ENCODE results near the gene PHF23.

The PHF23 gene

DNA sequence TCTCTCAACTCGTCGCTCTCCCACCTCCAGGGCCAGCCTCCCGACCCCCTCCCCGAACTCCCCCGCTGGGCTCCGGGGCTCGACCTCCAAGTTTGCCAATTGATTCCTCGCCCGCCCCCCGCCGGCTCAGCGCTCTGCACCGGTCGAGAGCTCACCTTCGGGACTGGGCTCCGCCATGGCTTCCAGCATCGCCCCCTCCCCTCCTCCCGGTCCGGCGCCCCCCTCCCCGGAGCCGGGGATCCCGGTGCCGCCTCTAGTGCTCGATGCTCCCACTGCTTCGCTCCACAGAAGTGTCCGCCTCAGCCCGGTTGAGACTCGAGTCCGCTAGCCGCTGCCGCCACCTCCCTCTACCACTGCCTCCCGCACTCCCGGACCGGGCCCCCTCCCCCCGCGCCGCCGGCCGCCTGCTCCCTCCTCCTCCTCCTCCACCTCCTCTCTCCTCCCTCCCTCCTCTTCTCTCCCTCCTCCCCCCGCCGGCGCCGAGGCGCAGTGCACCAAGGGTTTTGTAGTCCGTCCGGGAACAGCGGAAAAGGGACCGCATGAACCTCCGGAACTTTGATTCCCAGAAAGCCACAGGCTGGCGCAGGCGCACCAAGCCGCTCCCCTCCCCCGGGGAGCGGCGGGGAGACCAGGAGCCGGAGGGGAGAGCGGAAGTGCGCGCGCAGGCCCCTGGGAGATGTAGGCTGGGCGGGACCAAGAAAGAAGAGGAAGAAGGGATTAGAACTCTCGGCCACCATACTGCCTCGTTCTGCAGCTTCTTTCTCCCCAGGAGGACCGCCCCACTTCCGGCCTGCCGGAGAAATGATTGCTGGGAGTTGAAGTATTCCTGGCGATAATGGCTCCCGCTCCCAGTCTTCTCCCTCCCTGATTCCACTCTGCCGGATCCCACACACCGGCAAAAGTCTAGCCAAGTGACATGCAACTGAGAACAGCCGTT is at the start of gene PHF23:
PHF23 (minus strand) TSS at position 367 of the 937 bp plus-strand sequence; CDS start at position 189, 178 bp downstream.
- peak within 1 kb of the TSS; percentile 95 for H3K4me3 ChIP-seq
- no peaks in the 10 kb centered on the region; the same call in 1 of the 2 replicates for H3K9me3 ChIP-seq
- DNase-seq (ENCODE audit: low spot score in 2 of 2) = peak; percentile 99
- H3K4me1 ChIP-seq = peaks cover 23% of the 10 kb centered on the region
- H3K36me3 ChIP-seq (replicated peaks) = peaks cover 63% of the 10 kb centered on the region
- no peaks in the 10 kb centered on the region for H3K27me3 ChIP-seq (ENCODE audit: low read depth)
- in situ Hi-C loops (cut with MboI; ENCODE audit: low sequenced_read_pairs) = loop anchor here (10.0 to 25.0 kb wide), 2 partner anchors 245 to 923 kb away; partner anchors contain the start of genes PER1, POLR2A, SLC35G6 and VAMP2

DNA sequence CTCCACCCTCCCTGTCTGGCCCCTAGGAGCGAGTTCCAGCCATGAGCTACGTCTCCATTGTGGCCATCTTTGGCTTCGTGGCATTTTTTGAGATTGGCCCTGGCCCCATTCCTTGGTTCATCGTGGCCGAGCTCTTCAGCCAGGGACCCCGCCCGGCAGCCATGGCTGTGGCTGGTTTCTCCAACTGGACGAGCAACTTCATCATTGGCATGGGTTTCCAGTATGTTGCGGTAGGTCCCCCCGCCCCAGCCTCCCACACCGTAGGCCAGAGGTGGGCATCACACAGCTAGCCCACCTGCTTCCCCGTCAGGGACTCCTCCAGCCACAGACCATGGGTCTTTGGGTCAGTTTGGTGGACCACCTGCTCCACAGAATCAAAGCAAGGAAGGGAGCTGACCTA is 46.4 kb upstream of the PHF23 start:
- in situ Hi-C loops (cut with MboI; ENCODE audit: low sequenced_read_pairs) = no loop called here
- H3K4me3 ChIP-seq = no peak overlapping the region
- H3K27me3 ChIP-seq (ENCODE audit: low read depth) = no peaks in the 10 kb centered on the region
- DNase-seq (ENCODE audit: low spot score in 2 of 2) = no peak
- peaks cover 6% of the 10 kb centered on the region for H3K4me1 ChIP-seq
- no peaks in the 10 kb centered on the region; the same call in 1 of the 2 replicates for H3K36me3 ChIP-seq (replicated peaks)
- H3K9me3 ChIP-seq = no peaks in the 10 kb centered on the region

DNA sequence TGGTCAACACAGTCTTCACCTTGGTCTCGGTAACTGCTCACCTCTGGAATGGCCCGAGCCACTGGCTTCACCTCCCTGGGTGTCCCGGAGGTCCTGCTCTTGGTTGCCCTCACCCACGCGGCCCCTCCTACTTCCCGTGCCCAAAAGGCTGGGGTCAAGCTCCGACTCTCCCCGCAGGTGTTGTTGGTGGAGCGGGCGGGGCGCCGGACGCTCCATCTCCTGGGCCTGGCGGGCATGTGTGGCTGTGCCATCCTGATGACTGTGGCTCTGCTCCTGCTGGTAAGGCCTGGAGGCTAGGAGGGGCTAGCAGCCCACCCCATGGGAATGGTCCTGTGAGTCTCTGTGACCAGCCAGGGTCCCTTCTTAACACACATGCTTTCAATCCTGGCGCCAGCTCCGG is 45.7 kb upstream of the PHF23 start:
- Histone ChIP-seq H3K4me3 (no peak overlapping the region), H3K36me3 (replicated peaks) (no peaks in the 10 kb centered on the region; the same call in 1 of the 2 replicates), H3K9me3 (no peaks in the 10 kb centered on the region), H3K27me3 (ENCODE audit: low read depth) (no peaks in the 10 kb centered on the region), H3K4me1 (peaks cover 8% of the 10 kb centered on the region)
- in situ Hi-C loops (cut with MboI; ENCODE audit: low sequenced_read_pairs) = loop anchor here (5.0 kb wide), 1 partner anchor 62 kb away; no protein-coding TSS in a partner anchor
- DNase-seq (ENCODE audit: low spot score in 2 of 2) = no peak

DNA sequence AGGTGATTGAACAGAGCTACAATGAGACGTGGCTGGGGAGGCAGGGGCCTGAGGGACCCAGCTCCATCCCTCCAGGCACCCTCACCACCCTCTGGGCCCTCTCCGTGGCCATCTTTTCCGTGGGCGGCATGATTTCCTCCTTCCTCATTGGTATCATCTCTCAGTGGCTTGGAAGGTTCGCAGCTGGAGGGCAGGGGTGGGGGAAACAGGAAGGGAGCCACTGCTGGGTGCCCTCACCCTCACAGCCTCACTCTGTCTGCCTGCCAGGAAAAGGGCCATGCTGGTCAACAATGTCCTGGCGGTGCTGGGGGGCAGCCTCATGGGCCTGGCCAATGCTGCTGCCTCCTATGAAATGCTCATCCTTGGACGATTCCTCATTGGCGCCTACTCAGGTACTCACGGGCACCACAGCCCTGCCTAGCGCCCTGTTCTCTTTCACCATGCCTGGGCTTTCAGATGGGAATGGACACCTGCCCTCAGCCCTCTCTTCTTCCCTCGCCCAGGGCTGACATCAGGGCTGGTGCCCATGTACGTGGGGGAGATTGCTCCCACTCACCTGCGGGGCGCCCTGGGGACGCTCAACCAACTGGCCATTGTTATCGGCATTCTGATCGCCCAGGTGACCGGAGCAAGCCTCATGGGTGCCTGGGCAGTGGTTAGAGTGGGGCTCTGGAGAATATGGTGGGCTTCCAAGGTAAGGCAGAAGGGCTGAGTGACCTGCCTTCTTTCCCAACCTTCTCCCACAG is 44.4 kb upstream of the PHF23 start:
- no peaks in the 10 kb centered on the region for H3K9me3 ChIP-seq
- no peak overlapping the region for H3K4me3 ChIP-seq
- H3K4me1 ChIP-seq = peaks cover 8% of the 10 kb centered on the region
- H3K27me3 ChIP-seq (ENCODE audit: low read depth) = no peaks in the 10 kb centered on the region
- no peaks in the 10 kb centered on the region; the same call in 1 of the 2 replicates for H3K36me3 ChIP-seq (replicated peaks)
- in situ Hi-C loops (cut with MboI; ENCODE audit: low sequenced_read_pairs) = loop anchor here (5.0 kb wide), 1 partner anchor 64 kb away; no protein-coding TSS in a partner anchor
- no peak for DNase-seq (ENCODE audit: low spot score in 2 of 2)

DNA sequence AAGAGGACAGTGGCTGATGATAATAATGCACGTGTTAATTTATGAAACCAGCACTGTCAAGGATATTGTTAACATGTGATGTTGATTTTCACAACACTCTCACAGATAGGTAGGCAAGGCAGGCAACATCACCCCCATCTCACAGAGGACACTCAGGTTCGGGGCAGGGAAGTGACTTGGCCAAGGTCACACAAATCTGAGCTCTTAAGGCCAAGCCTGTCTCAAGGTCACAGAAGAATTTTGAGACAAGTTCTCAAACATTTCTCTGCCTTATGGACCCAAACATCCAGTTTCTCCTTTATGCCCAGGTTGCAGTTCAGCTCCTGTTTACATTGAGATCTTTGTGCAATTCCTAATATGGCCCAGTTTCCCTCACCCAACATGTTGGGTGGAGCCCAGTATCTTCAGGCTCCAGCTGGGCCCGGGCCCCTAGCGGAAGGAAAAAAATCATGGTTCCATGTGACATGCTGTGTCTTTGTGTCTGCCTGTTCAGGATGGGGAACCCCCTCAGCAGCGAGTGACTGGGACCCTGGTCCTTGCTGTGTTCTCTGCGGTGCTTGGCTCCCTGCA is 43.6 kb upstream of the PHF23 start:
- Histone ChIP-seq H3K27me3 (ENCODE audit: low read depth) (no peaks in the 10 kb centered on the region), H3K9me3 (no peaks in the 10 kb centered on the region), H3K36me3 (replicated peaks) (no peaks in the 10 kb centered on the region; the same call in 1 of the 2 replicates), H3K4me1 (peaks cover 8% of the 10 kb centered on the region), H3K4me3 (no peak overlapping the region; the same call in 1 of the 2 replicates)
- in situ Hi-C loops (cut with MboI; ENCODE audit: low sequenced_read_pairs) = loop anchor here (5.0 kb wide), 1 partner anchor 64 kb away; no protein-coding TSS in a partner anchor
- DNase-seq (ENCODE audit: low spot score in 2 of 2) = no peak

DNA sequence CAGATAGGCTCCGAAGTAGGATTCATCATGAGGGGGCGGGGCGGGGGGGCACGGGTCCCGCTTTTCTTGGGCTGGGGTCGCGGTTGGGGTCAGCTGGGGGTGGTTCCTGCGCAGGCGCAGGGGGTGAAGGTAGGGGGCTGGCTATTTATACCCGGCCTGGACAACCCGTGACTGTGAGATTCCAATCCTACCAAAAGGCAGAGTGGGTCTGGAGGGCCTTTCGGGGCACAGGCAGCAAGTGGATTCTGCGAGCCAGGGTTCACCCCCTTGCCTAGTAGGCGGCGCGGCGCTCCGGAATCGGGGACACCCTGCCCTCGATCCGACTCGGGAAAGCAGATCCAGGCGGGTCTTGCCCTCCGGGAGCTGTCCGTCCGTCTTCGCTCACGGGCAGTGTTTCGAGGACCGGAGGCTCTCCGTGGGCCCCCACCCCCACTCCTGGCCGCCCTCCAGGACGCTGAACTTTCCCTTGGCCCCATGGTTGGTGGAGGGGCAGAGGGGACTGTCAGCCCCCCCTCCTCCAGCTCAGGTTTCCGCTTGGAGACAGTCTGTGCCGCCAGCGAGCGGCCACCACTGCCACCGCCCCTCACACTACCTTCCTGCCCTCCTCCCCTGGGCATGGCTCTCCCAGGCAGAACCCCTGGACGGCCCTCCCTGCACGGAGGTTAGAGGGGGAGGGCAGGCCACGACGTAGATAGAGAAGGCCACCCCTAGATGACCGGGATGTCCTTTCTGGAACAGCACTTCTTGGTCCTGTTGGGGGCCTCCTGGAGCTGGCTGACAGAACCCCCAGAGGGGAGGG is 42.9 kb upstream of the PHF23 start:
- DNase-seq (ENCODE audit: low spot score in 2 of 2) = peak in 1 of 2 experiments; percentile 35
- Histone ChIP-seq H3K27me3 (ENCODE audit: low read depth) (no peaks in the 10 kb centered on the region), H3K4me1 (peaks cover 8% of the 10 kb centered on the region), H3K36me3 (replicated peaks) (no peaks in the 10 kb centered on the region; the same call in 1 of the 2 replicates), H3K9me3 (no peaks in the 10 kb centered on the region), H3K4me3 (peak overlapping the region; percentile 75)
- in situ Hi-C loops (cut with MboI; ENCODE audit: low sequenced_read_pairs) = loop anchor here (5.0 kb wide), 1 partner anchor 65 kb away; no protein-coding TSS in a partner anchor

DNA sequence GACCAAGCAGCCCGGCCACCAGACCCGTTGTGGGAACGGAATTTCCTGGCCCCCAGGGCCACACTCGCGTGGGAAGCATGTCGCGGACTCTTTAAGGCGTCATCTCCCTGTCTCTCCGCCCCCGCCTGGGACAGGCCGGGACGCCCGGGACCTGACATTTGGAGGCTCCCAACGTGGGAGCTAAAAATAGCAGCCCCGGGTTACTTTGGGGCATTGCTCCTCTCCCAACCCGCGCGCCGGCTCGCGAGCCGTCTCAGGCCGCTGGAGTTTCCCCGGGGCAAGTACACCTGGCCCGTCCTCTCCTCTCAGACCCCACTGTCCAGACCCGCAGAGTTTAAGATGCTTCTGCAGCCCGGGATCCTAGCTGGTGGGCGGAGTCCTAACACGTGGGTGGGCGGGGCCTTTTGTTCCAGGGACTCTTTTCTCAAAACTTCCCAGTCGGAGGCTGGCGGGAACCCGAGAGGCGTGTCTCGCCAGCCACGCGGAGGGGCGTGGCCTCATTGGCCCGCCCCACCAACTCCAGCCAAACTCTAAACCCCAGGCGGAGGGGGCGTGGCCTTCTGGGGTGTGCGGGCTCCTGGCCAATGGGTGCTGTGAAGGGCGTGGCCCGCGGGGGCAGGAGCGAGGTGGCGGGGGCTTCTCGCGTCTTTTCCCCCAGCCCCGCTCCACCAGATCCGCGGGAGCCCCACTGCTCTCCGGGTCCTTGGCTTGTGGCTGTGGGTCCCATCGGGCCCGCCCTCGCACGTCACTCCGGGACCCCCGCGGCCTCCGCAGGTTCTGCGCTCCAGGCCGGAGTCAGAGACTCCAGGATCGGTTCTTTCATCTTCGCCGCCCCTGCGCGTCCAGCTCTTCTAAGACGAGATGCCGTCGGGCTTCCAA is 42.1 kb upstream of the PHF23 start, which contains the start of gene SLC2A4:
SLC2A4 (plus strand) TSS at position 645 of the 879 bp plus-strand sequence; CDS start at position 862, 217 bp downstream.
- H3K4me1 ChIP-seq = peaks cover 8% of the 10 kb centered on the region
- H3K27me3 ChIP-seq (ENCODE audit: low read depth) = no peaks in the 10 kb centered on the region
- peak within 1 kb of the TSS; percentile 75 for H3K4me3 ChIP-seq
- no peaks in the 10 kb centered on the region for H3K9me3 ChIP-seq
- DNase-seq (ENCODE audit: low spot score in 2 of 2) = peak; percentile 95 to 99
- H3K36me3 ChIP-seq (replicated peaks) = no peaks in the 10 kb centered on the region; the same call in 1 of the 2 replicates
- in situ Hi-C loops (cut with MboI; ENCODE audit: low sequenced_read_pairs) = loop anchor here (5.0 kb wide), 1 partner anchor 66 kb away; no protein-coding TSS in a partner anchor

DNA sequence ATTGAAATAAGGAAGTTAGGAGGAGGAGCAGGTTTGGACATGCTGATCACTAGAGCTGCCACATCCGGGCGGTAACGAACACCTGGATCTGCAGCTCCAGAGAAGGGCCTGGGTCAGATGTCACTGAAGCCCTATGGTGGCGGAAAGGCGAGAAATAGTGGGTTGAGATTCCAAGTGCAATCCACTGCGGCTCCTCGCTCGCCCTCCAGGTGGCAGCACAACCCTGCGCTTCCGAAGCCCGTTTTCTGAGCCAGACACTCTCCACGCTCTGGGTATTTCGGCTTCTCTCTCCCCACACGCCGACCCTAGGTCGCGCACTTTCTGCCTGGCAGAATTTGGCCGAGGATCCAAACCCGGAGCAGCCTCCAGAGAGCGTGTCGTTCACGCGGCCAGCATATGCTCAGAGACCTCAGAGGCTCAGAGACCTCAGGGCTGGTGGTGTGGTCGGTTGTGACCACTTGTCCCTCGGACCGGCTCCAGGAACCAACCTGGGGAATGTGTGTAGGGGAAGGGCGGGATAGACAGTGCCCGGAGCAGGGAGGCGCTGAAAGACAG is 41.3 kb upstream of the PHF23 start:
- peaks cover 8% of the 10 kb centered on the region for H3K4me1 ChIP-seq
- H3K36me3 ChIP-seq (replicated peaks) = no peaks in the 10 kb centered on the region
- peak overlapping the region; percentile 75 for H3K4me3 ChIP-seq
- no peaks in the 10 kb centered on the region for H3K27me3 ChIP-seq (ENCODE audit: low read depth)
- in situ Hi-C loops (cut with MboI; ENCODE audit: low sequenced_read_pairs) = loop anchor here (5.0 kb wide), 1 partner anchor 67 kb away; no protein-coding TSS in a partner anchor
- no peaks in the 10 kb centered on the region for H3K9me3 ChIP-seq
- DNase-seq (ENCODE audit: low spot score in 2 of 2) = peak; percentile 85 to 92

DNA sequence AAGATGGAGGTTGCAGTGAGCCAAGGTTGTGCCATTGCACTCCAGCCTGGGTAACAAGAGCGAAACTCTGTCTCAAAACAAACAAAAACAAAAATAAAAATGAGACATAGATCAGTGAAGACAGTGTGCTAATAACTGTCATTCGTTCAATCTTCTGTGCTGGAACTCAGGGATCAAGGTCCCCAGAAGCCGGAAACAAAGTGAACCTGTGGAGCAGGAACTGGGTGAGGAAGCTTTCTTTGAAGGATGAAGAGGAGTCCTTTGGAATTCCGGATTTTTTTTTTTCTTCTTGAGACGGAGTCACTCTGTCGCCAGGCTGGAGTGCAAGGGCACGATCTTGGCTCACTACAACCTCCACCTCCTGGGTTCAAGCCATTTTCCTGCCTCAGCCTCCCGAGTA is 40.2 kb upstream of the PHF23 start:
- in situ Hi-C loops (cut with MboI; ENCODE audit: low sequenced_read_pairs) = no loop called here
- Histone ChIP-seq H3K36me3 (replicated peaks) (no peaks in the 10 kb centered on the region), H3K9me3 (no peaks in the 10 kb centered on the region), H3K4me1 (peaks cover 8% of the 10 kb centered on the region), H3K4me3 (no peak overlapping the region), H3K27me3 (ENCODE audit: low read depth) (no peaks in the 10 kb centered on the region)
- no peak for DNase-seq (ENCODE audit: low spot score in 2 of 2)

DNA sequence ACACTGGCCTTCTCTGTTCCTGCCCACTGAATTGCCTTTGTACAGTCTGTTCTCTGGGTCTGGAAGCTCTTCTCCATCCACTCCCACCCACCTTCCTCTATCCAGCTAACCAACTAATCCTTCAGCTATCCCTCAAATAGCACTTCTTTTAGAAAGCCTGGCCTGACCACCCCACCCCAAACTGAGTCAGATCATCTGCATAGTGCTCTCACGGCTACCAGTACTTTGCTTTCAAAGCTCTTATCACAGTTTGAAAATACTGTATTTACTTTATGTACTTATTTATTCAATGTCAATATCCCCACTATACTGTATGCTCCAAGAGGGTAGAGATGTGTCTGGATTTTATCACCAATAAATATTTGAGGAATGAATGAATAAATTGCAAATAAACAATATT is 27.5 kb upstream of the PHF23 start:
- no peaks in the 10 kb centered on the region for H3K9me3 ChIP-seq
- peaks cover 29% of the 10 kb centered on the region for H3K4me1 ChIP-seq
- no peak for DNase-seq (ENCODE audit: low spot score in 2 of 2)
- in situ Hi-C loops (cut with MboI; ENCODE audit: low sequenced_read_pairs) = no loop called here
- no peak overlapping the region for H3K4me3 ChIP-seq
- H3K36me3 ChIP-seq (replicated peaks) = no peaks in the 10 kb centered on the region
- H3K27me3 ChIP-seq (ENCODE audit: low read depth) = no peaks in the 10 kb centered on the region

DNA sequence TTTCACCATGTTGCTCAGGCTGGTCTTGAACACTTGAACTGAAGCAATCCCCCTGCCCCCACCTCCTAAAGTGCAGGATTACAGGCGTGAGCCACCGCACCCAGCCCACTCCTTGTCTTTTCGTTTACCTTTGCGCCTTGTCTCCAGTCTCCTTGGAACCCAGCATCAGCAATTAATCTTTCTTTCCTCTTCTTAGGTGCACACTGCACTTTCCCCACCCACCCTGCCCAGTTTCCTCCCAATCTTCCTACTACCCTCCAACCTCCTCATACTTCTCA is 24.5 kb upstream of the PHF23 start:
- Histone ChIP-seq H3K9me3 (no peaks in the 10 kb centered on the region), H3K4me1 (peaks cover 29% of the 10 kb centered on the region), H3K4me3 (no peak overlapping the region), H3K36me3 (replicated peaks) (peaks cover 15% of the 10 kb centered on the region), H3K27me3 (ENCODE audit: low read depth) (no peaks in the 10 kb centered on the region)
- DNase-seq (ENCODE audit: low spot score in 2 of 2) = peak in 1 of 2 experiments; percentile 17
- in situ Hi-C loops (cut with MboI; ENCODE audit: low sequenced_read_pairs) = no loop called here
